ENCODE measurements around the gene ZNF385B. TPM values are rescaled to one million over a fixed set of nuclear protein-coding genes. Genes with fewer than 3 reads are reported as not detected.
"Not testable (repeated sequence)": the region's sequence is repeated elsewhere in the genome, so short reads cannot be mapped to it uniquely, and the experiment has no call there.

ZNF385B gene
- total RNA-seq, 1 experiment from 2014 or later, result 2.3 TPM

DNA sequence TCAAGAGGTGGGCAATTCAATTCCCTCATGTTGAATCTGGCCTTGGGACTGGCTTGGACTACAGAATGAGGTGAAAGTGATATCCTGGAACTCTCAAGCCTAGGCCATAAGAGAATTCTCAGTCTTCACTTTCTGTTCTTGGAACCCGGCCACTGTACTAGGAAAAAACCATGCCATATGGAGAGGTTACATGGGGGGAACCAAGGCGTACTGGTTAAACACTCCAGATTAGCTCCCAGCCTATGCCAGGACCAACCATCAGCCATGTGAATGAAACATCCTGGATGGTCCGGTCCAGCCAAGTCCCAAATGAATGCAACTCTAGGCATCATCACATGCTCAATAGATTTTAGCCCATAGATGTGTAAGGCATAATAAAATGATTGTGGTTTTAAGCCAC lies 56.4 kb downstream of the ZNF385B start:
- DNase-seq (ENCODE audit: extremely low read depth, low read depth), result no peak

DNA sequence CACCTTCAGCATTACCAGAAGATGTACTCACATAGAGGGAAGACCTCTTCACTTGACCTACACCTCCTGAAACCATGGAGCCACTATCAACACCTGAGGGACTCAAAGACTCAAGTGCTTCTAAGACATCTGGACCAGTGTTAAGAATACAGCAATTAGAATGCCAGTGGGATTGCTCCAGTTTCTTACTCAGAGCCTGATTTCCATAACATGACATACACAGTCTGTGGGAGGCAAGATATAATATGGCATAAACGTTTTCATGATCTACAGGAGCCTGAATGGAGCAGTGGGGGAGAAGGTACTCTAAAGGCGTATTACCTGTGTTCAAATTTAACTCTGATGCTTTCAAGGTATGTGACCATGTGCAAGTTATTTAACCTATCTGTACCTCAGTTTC lies 57.2 kb downstream of the ZNF385B start:
- DNase-seq (ENCODE audit: extremely low read depth, low read depth), result no peak

DNA sequence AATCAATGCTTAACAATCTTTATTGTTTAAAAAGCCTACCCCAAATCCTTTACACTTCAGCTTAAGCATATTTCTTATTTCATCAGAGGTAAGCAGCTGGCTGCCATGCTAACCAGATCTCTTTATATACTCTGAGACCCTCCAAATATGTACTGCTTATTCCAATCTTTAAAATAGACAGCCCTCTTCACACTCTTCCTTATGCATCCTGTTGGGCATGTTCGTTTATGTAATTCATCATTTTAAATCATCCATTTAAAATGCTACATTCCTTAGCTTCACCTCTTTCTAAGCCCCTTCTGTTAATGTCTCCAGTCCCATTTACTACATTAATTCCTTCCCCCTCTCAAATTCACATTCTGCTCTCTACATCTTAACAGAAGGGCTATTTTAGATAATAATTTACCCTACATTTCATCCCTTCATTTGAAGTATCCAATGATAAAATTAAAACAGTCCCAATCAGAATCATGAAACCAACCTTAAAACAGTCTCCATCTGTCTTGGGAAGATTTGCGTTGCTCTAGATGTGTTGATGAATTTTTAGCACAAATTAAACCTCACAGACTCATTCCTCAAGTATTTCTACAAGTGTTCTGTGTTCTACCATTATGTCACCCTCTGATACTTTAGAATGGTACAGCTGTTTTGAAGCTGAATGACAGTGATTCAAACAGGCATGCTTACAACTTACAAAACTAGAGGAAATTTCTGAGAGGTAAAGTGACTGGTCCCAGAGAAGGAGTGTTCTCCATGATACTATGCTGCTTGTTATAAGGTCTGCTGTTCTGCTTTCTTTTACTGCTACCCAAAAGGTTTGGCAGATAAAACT lies 59.1 kb downstream of the ZNF385B start:
- DNase-seq (ENCODE audit: extremely low read depth, low read depth), result no peak

DNA sequence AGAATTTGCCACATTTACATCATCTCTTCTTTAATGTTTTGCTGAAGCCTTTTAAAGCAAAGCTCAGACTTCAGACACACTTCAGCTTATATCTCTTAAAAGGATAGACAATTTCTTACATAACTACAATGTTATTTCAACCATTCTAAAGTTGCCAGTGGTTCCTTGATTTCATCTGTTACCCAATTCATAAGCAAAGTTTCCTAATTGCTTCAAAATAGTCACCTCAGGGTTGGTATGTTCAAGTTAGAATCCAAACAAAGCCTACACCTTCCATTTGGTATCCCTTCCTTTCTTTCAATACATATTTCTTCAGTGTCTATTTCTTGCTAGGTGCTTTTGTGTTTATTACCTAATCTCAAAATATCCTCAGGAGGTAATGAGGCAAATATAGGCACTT lies 60.6 kb downstream of the ZNF385B start:
- no peak for DNase-seq (ENCODE audit: extremely low read depth, low read depth)

DNA sequence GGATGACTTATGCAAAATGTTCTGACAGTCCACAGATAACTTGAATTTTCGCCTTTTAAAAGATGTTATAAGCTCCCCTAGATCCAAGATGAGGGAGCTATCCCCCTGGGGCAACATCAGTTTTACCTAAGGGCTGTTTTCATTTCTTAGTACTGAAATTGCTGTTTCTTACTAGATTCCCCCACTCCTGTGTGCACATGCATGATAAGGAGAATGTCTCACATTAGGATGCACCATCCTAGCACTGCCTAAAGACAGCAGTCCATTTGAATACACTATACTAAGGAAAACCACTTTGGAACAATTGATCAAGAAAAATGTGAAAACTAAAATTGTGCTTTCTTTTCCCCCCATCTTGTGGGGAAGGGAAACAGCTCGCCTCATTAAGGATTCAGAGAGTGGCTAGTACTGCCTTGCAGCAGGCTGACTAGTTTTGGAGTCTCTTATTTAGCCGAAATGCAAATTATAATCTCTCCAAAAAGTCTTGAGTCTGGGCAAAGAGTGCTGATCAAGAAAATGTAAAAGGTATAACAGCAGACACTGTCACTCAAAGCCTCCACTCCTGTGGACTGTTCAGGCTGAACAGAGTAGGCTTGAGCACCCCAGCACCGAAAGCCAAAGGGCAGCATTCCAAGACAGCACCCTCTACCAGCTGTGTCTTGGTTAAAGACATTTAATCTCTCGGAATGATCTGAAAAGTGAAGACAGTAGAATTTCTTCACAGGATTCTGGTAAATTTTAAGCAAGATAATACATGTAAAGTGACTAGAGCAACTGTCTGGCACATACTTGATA lies 65.0 kb downstream of the ZNF385B start:
- no peak for DNase-seq (ENCODE audit: extremely low read depth, low read depth)

DNA sequence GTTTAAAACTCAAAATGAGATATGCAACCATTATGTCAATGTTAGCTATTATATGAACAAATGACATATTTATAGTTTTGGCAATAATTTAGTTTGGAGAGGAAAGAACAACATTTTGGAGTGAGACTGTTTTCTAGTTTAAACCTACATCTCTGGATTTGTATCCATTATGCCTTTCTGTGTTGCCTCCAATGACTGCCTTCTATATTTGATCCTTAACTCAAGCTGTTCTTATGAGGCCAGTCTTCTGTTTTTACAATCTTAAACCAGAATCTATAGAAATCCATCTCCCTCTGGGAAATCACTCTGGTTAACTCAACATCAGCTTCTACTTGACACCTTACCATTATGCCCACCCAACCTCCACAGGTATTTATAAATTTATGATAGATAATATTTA lies 67.5 kb downstream of the ZNF385B start:
- no peak for DNase-seq (ENCODE audit: extremely low read depth, low read depth)

DNA sequence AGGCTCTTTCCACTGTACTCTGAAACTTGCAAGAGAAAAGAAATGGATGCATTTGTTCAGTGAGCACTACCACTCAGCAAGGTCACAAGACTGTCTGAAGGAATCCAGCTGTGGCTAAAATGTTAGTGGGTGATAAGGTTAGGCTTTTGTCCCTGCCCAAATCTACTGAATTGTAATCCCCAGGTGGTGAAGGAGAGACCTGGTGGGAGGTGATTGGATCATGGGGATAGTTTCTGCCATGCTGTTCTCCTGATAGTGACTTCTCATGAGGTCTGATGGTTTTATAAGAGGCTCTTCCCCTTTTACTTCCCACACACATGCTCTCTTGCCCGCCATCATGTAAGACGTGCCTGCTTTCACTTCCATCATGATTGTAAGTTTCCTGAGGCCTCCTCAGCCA lies 68.2 kb downstream of the ZNF385B start:
- no peak for DNase-seq (ENCODE audit: extremely low read depth, low read depth)

DNA sequence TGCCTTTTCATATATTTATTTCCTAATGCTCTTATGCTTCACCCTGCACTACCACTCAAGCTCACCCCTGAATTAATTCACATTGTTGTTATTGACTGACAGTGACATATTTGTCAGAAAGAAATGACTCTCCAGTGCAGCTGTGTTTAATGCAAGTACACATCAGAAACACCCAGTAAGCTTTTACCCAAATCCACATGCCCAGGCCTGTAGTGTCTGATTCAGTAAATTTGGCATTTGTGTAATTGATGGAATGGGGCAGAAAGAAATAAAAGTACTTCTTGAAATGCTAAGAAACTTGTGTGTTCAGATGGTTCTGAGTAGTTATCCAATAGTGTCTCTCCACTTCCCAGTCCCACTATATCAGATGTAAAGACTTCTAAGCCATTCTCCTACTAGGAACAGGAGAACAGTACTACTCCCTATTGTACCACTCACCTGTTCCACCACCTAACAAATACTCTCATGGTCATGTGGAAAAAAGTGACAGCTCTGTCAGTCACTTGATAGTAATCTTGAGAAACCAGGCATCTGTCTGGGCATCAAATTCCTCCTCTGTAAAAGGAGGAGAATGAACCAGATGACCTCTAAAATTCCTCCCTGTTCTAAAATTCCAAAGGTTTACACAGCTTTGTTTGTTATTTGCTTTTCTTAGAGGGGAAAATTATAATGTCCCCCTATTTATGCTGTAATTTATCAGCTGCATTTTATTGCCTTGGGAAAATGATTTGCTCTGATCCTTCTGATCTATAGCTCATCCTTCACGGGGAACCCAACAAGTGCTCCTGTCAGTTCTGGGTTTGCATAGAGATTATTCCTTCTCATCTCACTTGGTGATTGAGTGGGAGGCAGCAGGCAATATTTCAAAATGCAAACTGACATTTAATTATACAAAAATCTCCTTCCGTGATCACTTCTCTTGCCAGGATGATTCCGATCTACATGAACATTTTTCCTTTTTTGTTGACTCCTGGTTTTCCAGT lies 70.9 kb downstream of the ZNF385B start:
- no peak for DNase-seq (ENCODE audit: extremely low read depth, low read depth)

DNA sequence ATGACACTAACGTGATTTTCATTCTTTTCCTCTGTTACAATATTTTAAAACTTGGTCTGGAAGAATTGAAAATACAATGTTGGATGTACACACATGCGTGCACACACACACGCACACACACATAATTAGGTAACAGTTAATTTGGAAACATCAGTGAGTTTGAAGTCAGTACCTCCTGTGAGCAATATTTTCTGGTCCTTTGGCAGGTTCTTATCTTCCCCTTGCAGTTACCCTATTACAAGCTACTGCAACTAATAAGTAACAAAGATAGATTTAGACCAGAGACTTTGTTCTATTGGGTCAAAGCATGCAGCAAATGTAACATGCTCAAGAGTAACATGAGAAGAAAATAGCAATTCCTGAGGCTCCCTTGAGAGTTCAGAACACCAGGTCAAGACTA lies 73.3 kb downstream of the ZNF385B start:
- no peak for DNase-seq (ENCODE audit: extremely low read depth, low read depth)

DNA sequence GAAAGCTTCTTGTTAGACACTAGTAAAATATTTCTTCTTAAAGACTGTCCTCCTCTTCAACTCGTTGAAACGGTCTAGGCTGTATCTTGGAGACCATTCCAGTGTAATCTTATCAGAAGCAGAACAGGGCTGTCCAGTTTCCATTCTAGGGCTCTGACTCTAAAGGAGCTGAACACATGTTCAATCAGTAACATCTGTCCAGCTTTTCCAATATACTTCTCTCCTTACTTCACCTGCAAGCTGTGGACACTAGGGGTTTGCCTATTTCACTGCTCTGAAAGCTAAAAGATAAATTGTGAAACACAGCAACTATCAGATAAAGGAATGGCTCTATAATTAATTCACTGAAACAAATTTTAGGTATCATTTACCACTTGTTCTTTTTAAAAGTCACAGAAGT lies 73.8 kb downstream of the ZNF385B start:
- DNase-seq (ENCODE audit: extremely low read depth, low read depth), result no peak

DNA sequence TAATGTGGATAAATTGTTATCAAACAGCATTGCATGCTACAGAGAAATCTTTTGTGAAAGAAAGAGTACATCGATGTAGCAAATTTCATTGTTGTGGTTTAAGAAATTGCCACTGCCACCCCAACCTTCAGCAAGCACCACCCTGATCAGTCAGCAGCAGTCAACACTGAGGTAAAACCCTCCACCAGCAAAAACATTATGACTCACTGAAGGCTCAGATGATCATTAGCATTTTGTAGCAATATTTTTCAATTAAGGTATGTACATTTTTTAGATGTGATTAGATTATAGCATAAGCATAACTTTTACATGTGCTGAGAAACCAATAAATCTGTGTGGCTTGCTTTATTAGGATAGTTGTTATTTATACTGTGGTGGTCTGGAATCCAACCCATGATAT lies 75.5 kb downstream of the ZNF385B start:
- no peak for DNase-seq (ENCODE audit: extremely low read depth, low read depth)

DNA sequence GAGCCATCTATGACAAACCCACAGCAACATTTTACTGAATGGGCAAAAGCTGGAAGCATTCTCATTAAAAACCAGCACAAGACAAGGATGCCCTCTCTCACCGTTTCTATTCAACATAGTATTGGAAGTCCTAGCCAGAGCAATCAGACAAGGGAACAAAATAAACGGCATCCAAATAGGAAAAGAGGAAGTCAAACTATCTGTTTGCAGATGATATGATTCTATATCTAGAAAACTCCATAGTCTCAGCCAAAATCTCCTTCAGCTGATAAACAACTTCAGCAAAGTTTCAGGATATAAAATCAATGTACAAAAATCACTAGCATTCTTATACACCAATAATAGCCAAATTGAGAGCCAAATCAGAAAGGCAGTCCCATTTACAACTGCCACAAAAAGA lies 79.1 kb downstream of the ZNF385B start:
- not testable (repeated sequence) for DNase-seq (ENCODE audit: extremely low read depth, low read depth)

DNA sequence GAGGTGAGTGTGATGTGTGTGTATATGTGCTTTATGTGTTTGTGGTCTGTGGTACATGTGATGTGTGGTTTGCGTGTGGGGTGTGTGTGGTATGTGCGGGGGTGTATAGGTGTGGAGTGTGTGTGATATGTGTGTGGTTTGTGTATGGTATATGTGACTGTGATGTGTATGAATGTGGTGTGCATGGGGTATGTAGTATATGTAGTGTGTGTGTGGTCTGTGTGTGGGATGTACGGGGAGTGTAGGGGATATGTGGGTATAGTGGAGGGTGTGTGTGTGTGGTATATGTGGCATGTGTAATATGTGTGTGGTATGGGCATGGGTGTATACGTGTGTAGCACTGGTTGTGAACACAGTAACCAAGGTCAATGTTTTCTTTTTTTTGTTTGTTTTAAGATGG lies 87.4 kb downstream of the ZNF385B start:
- no peak for DNase-seq (ENCODE audit: extremely low read depth, low read depth)

DNA sequence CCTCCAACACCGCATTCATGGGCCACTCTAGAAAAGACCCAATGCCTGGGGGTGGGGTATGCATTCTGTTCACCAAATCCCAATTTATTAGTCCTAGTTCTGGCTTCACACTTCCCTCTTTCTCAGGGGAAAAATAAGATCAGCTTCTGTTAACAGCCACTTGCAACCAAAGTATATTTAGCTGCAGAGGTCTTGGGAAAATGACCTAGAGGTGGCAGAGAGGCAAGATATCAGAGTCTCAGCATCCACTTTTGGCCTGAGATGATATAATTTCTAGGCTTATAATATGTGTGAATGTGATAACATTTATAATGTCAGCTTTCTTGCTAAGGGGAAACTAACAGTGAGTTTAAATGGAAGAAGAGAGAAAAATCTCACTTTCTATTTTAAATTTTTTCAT lies 89.1 kb downstream of the ZNF385B start:
- no peak for DNase-seq (ENCODE audit: extremely low read depth, low read depth)

DNA sequence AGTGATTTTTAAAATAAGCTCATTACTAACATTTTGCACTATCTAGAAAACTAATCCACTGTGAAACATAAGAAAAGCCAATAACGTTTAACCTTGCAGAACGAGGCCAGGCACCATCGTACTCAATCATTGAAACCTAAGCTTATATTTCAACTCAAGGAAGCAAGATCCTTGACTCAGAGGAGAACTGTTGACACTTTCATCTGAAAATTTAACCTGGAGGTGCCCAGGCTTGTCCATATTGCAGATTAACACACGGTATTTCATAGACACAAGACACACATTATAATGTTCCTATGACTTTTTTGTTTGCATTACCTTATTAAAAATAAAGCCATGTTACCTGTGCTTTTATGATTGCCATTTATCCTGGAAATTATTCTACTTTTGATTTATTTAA lies 89.6 kb downstream of the ZNF385B start:
- DNase-seq (ENCODE audit: extremely low read depth, low read depth), result no peak

DNA sequence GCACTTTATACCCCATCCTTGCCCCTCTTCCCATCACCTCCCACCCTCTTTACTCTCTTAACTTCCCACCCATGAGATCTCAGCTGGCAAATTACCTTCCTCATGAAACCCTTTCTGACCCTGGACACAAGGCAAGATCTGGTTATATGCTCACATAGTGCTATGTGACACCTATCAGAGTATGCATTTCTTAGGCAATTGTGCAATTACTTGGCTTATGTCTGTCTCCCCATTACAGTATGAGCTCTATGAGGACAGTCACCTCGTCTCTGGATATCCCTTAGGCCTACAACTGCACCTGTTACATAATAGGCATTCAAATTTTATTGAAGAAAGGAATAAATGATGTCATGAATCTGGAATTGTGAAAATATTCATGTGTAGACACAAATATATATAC lies 91.4 kb downstream of the ZNF385B start:
- no peak for DNase-seq (ENCODE audit: extremely low read depth, low read depth)

DNA sequence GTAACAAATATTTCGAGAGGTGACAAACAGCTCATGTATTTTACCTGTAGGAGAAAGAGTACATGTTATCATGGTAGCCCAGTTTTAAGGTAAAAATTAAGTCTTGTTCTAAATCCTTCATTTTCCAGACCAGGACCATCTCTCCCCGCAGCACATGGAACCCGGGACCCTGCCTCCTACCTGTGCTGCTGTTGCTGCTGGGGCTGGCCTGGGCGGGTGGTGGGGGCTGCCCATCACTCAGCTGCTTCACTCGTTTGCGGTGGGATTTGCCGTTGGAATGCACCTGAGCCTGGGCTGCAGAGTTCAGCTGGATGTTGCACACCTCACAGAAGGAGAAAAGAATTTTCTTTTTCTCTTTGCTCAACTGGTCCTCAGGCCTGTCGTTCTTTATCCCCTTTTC lies 92.1 kb downstream of the ZNF385B start:
- DNase-seq (ENCODE audit: extremely low read depth, low read depth), result no peak

DNA sequence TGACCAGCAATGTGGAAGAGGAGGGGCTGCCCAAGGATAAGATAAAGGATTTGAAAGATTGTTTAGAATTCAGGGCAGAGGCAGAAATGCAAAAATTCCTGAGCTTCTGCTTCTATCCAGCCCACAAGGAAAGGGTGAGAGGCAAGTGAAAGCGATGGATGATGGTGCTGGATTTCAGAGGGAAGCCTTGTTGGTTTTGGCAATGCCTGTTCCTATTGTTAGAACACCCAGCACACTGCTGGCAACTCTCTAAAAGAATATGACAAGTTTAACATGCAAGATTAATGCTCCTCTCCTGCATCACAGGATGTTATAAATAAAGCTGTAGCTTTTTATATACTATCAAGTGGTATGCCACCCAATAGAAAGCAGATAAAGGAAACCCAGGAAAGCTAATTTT lies 92.6 kb downstream of the ZNF385B start:
- no peak for DNase-seq (ENCODE audit: extremely low read depth, low read depth)

DNA sequence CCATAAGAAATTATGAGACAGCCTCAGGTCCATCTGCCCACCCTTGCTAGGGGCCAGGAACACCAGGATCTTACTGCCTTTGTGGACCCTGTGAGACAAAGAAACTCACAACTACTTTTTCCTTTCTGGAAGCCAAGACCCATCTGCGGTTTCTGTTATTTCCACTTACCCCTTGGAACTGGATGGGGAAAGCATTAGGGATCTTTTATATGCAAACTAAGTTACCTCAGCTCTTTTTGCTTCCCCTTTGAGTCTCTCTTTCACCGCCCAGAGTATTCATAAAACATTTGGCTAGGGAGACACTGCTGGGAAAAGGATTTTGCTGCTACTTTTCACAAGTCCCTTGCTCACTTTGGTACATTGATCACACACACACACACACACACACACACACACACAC lies 95.7 kb downstream of the ZNF385B start:
- no peak for DNase-seq (ENCODE audit: extremely low read depth, low read depth)

DNA sequence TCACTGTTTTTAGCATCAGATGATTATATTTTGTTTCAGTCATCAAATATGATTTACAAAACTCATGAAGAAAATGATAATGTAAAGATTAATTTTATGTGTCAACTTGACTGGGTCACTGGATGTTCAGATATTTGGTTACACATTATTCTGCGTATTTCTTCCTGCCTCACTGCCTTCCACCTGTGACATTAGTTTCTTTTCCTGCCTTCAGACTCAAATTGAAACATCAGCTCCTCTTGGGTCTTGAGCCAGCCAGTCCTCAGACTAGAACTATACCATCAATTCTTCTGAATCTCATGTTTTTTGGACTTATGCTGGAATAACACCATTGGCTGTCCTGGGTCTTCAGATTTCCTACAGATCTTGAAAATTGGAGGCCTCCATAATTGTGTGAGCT lies 96.7 kb downstream of the ZNF385B start:
- no peak for DNase-seq (ENCODE audit: extremely low read depth, low read depth)

DNA sequence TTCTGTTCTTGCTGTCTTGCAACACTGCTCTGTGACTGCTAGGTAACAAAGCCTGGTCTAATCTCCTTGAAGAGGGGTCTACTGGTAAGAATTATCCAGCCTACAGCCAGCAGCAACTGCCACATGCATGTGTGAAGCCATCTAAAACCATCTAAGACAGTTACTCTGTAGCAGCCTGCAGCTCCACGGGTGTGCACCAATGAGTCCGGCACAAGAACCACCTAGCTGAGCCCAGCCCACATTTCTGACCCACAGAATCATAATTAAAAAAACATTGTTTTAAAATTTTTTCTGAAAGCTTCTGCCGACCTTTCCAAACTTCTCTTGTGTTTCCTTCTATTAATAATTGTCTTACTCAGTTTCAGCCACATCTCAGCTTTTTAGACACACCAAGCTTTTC lies 102.8 kb downstream of the ZNF385B start:
- DNase-seq (ENCODE audit: extremely low read depth, low read depth), result no peak

All from NCI-H460 (cell line).